ENCODE data around the gene PSMD14. TPM values are rescaled to one million over a fixed set of nuclear protein-coding genes. Genes with fewer than 3 reads are reported as not detected.

PSMD14 gene
- total and polyA plus RNA-seq, 2 of the 8 experiments (the other 6 are each of a cell fraction or from before 2014, with no cell fraction given), result 53.9 to 88.7 TPM

DNA sequence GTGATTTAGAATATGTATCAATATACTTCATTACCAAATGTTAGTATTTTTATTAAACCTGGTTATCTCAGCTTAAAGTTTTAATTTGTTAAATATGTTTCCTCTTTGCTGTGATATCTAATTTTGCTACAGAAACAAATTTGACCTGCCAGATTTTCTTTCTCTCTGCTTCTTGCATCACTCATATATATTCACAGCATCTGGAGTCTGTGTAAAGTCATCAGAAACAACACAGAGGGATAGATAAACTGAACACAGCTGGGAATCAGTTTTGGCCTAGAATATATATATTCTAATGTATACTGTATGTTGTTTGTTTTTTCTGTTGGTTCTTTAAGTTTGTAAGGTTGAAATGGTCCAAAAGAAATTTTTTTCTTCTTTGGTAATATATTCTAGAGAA, 8.5 kb downstream of the PSMD14 start:
- H3K23me2 ChIP-seq (ENCODE audit: low read depth, low read length), result no peaks in the 10 kb centered on the region
- FAIRE-seq, result no peak
- peaks cover 0 to 2% (median 0%) of the 10 kb centered on the region in 4 experiments; a peak in 3 of 7 replicates for H3K4me1 ChIP-seq (replicated peaks in 1 of 4; ENCODE audit: control insufficient read depth in 3 of 4, insufficient read depth in 4 of 4, low read length in 3 of 4)
- H4K5ac ChIP-seq (ENCODE audit: insufficient read length, low read depth, low read length), result no peak overlapping the region
- no peak overlapping the region for H3K27ac ChIP-seq (ENCODE audit: low read depth, low read length)
- peaks cover 0 to 18% (median 5%) of the 10 kb centered on the region in 4 experiments; a peak in 3 of 8 replicates for H3K36me3 ChIP-seq (ENCODE audit: control insufficient read depth in 2 of 4, insufficient read depth in 4 of 4, low read length in 3 of 4)
- no peaks in the 10 kb centered on the region for H3K27me3 ChIP-seq (replicated peaks in 1 of 4; ENCODE audit: control insufficient read depth in 3 of 4, extremely low read depth in 1 of 4, insufficient read depth in 3 of 4, low read length in 3 of 4)
- no peak overlapping the region for H3K4me2 ChIP-seq (ENCODE audit: insufficient read depth in 1 of 2, low read depth in 2 of 2, low read length in 2 of 2)
- no peak overlapping the region for H2BK120ac ChIP-seq (replicated peaks; ENCODE audit: low read depth, low read length)
- no peak for DNase-seq (ENCODE audit: low read depth in 1 of 2, low spot score in 2 of 2)
- POLR2A ChIA-PET (ENCODE audit: partially characterized antibody), result no interaction called here
- no peaks in the 10 kb centered on the region for H3K79me1 ChIP-seq (ENCODE audit: low read depth, low read length)
- H2BK20ac ChIP-seq (ENCODE audit: low read length), result no peak overlapping the region
- H3K56ac ChIP-seq (replicated peaks; ENCODE audit: insufficient read length, low read depth, low read length), result no peak overlapping the region
- H3K9me3 ChIP-seq (ENCODE audit: insufficient read depth in 2 of 2, low read depth in 1 of 2, low read length in 1 of 2), result no peaks in the 10 kb centered on the region
- H2AK5ac ChIP-seq (ENCODE audit: low read depth, low read length), result no peak overlapping the region
- no peak overlapping the region for H3K23ac ChIP-seq (ENCODE audit: insufficient read length)
- H4K20me1 ChIP-seq (replicated peaks in 1 of 2; ENCODE audit: control insufficient read depth in 1 of 2, insufficient read depth in 2 of 2, low read length in 2 of 2), result peaks cover 0 to 10% of the 10 kb centered on the region in 2 experiments
- CTCF ChIA-PET (ENCODE audit: partially characterized antibody), result interaction anchor here (1.0 to 1.3 kb wide), 2 partner anchors 9 to 10 kb away, joined by 4 read pairs; partner anchors contain the start of gene PSMD14
- no peak overlapping the region for H4K8ac ChIP-seq (ENCODE audit: extremely low read depth, insufficient read depth, low read length)
- H4K91ac ChIP-seq (replicated peaks; ENCODE audit: insufficient read length, low read length), result no peak overlapping the region
- H3K4ac ChIP-seq (replicated peaks; ENCODE audit: insufficient read length, low read depth, low read length), result no peak overlapping the region
- H2AFZ ChIP-seq (ENCODE audit: low read length), result no peak overlapping the region
- H3K79me2 ChIP-seq (ENCODE audit: control insufficient read depth in 1 of 2, insufficient read depth in 2 of 2, low read length in 2 of 2), result peaks cover 9 to 78% of the 10 kb centered on the region in 2 experiments
- no peak overlapping the region for H2BK5ac ChIP-seq (ENCODE audit: low read depth, low read length)
- no peak overlapping the region for H3K18ac ChIP-seq (ENCODE audit: extremely low read depth, low read length)
- H3K4me3 ChIP-seq (ENCODE audit: extremely low read depth in 1 of 4, insufficient read depth in 2 of 4, low read depth in 3 of 4, low read length in 4 of 4), result no peak overlapping the region
- H2BK15ac ChIP-seq (ENCODE audit: low read length), result no peak overlapping the region
- no peak overlapping the region for H3K14ac ChIP-seq (ENCODE audit: insufficient read length)
- no peak overlapping the region for H2BK12ac ChIP-seq (ENCODE audit: low read depth, low read length)
- no peak overlapping the region for H3K9ac ChIP-seq (replicated peaks in 1 of 4; ENCODE audit: extremely low read depth in 1 of 4, low read depth in 3 of 4, low read length in 3 of 4)
- TF ChIP-seq KDM1A (IDR thresholded peaks at IDR 0.05; ENCODE audit: borderline replicate concordance, low read length) (no peak), EP300 (IDR thresholded peaks at IDR 0.05; ENCODE audit: borderline replicate concordance in 1 of 2, low read depth in 2 of 2, low read length in 2 of 2) (no peak), SRF (IDR thresholded peaks at IDR 0.05; ENCODE audit: low read depth, low read length) (no peak), RNF2 (IDR thresholded peaks at IDR 0.05; ENCODE audit: borderline replicate concordance, low read depth, low read length, missing control alignments, poor library complexity, severe bottlenecking) (no peak), ZNF274 (IDR thresholded peaks at IDR 0.05; ENCODE audit: borderline replicate concordance, extremely low read depth, low read length) (no peak)
- TF ChIP-seq, protein P1, sequence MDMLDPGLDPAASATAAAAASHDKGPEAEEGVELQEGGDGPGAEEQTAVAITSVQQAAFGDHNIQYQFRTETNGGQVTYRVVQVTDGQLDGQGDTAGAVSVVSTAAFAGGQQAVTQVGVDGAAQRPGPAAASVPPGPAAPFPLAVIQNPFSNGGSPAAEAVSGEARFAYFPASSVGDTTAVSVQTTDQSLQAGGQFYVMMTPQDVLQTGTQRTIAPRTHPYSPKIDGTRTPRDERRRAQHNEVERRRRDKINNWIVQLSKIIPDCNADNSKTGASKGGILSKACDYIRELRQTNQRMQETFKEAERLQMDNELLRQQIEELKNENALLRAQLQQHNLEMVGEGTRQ (IDR thresholded peaks at IDR 0.05; ENCODE audit: low read length), result no peak
- TF ChIP-seq, protein P2, sequence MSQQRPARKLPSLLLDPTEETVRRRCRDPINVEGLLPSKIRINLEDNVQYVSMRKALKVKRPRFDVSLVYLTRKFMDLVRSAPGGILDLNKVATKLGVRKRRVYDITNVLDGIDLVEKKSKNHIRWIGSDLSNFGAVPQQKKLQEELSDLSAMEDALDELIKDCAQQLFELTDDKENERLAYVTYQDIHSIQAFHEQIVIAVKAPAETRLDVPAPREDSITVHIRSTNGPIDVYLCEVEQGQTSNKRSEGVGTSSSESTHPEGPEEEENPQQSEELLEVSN (IDR thresholded peaks at IDR 0.05), result no peak

Data from H1 (cell line).